ENCODE data around the gene ANXA7. TPM values are rescaled to one million over a fixed set of nuclear protein-coding genes. Genes with fewer than 3 reads are reported as not detected.
"Not testable (repeated sequence)": the region's sequence is repeated elsewhere in the genome, so short reads cannot be mapped to it uniquely, and the experiment has no call there.

ANXA7 gene
- total RNA-seq, 2 experiments from 2014 or later = 77.7 to 79.6 TPM

DNA sequence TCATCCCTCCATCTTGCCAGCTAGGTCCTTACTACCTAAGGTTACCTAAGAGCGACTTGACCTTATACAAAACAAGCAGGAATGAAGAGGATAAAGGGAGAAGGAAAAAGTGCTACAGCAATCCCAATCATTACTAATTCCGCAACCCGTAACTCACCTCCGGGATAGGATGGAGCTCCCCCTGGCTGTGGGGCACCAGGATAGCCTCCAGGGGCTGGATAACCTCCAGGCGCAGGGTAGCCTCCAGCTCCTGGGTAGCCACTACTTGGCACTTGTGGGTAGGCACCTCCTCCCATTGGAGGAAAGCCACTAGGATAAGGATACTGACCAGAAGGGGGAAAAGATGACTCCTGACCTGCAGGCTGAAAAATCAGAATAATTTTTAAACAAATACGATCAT is 15.8 kb downstream of the ANXA7 start:
- Histone ChIP-seq H3K27ac (ENCODE audit: low read depth in 1 of 2, low read length in 2 of 2) (no peak overlapping the region), H3K4me1 (ENCODE audit: insufficient read depth, low read length) (no peaks in the 10 kb centered on the region), H3K4me3 (ENCODE audit: low read length) (no peak overlapping the region), H3K9me3 (ENCODE audit: control insufficient read depth in 1 of 2, insufficient read depth in 1 of 2, low read length in 2 of 2) (no peaks in the 10 kb centered on the region), H3K36me3 (ENCODE audit: insufficient read depth, low read length) (peaks cover 47% of the 10 kb centered on the region), H3K27me3 (ENCODE audit: control insufficient read depth in 1 of 2, insufficient read depth in 2 of 2, low read length in 2 of 2) (no peaks in the 10 kb centered on the region)
- POLR2A ChIA-PET = no interaction called here
- H3K27ac Mint-ChIP-seq = no peak overlapping the region
- ATAC-seq (ENCODE audit: poor library complexity) (no peak), DNase-seq (no peak)
- TF ChIP-seq, protein P1, sequence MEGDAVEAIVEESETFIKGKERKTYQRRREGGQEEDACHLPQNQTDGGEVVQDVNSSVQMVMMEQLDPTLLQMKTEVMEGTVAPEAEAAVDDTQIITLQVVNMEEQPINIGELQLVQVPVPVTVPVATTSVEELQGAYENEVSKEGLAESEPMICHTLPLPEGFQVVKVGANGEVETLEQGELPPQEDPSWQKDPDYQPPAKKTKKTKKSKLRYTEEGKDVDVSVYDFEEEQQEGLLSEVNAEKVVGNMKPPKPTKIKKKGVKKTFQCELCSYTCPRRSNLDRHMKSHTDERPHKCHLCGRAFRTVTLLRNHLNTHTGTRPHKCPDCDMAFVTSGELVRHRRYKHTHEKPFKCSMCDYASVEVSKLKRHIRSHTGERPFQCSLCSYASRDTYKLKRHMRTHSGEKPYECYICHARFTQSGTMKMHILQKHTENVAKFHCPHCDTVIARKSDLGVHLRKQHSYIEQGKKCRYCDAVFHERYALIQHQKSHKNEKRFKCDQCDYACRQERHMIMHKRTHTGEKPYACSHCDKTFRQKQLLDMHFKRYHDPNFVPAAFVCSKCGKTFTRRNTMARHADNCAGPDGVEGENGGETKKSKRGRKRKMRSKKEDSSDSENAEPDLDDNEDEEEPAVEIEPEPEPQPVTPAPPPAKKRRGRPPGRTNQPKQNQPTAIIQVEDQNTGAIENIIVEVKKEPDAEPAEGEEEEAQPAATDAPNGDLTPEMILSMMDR (IDR thresholded peaks at IDR 0.05) = no peak
- no peaks in the 10 kb centered on the region for H3K4me1 Mint-ChIP-seq (ENCODE audit: low read depth)
- CTCF ChIA-PET = interaction anchor here (0.9 kb wide), 1 partner anchor 9 kb away, joined by 3 read pairs; no protein-coding TSS in a partner anchor
- intact Hi-C loops (cut with DNase I, micrococcal nuclease) = no loop called here
- peaks cover 76% of the 10 kb centered on the region for H3K36me3 Mint-ChIP-seq (ENCODE audit: low read depth)
- no peaks in the 10 kb centered on the region for H3K27me3 Mint-ChIP-seq
- no peak overlapping the region for H3K4me3 Mint-ChIP-seq
- H3K9me3 Mint-ChIP-seq = no peaks in the 10 kb centered on the region

GRCh38 chr10:73394325-73394724 is 19.5 kb downstream of the ANXA7 start:
- H3K9me3 ChIP-seq (ENCODE audit: control insufficient read depth in 1 of 2, insufficient read depth in 1 of 2, low read length in 2 of 2); ATAC-seq (ENCODE audit: poor library complexity); H3K4me1 Mint-ChIP-seq (ENCODE audit: low read depth); H3K9me3 Mint-ChIP-seq; intact Hi-C loops (cut with DNase I, micrococcal nuclease); H3K27ac ChIP-seq (ENCODE audit: low read depth in 1 of 2, low read length in 2 of 2); H3K27ac Mint-ChIP-seq; POLR2A ChIA-PET; H3K4me3 ChIP-seq (ENCODE audit: low read length); H3K27me3 Mint-ChIP-seq; DNase-seq; CTCF ChIA-PET; H3K4me1 ChIP-seq (ENCODE audit: insufficient read depth, low read length); H3K27me3 ChIP-seq (ENCODE audit: control insufficient read depth in 1 of 2, insufficient read depth in 2 of 2, low read length in 2 of 2); H3K4me3 Mint-ChIP-seq: not testable (repeated sequence)
- peaks cover 62% of the 10 kb centered on the region for H3K36me3 ChIP-seq (ENCODE audit: insufficient read depth, low read length)
- H3K36me3 Mint-ChIP-seq (ENCODE audit: low read depth) = peaks cover 99% of the 10 kb centered on the region

DNA sequence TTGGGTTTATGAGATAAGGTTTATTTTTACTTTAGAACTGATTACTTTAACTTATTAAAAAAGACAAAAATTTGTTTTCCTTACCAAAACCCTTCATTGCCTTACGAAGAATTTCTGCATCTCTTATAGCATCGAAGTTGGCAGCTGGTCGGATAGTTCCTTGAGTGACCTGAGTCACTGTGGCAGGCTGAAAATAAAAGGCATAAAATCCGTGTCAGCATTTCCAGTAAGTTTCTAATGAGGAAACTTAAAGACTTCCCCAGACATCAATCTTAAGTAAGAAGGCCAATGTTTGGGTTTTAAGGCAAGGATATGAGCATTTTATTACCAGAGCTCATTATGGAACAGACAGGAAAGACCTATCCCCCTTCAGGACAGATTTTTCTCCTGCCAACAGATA is 25.6 kb downstream of the ANXA7 start:
- ATAC-seq (ENCODE audit: poor library complexity) (no peak), DNase-seq (no peak)
- no peak overlapping the region for H3K27ac Mint-ChIP-seq
- ChIA-PET CTCF (no interaction called here), POLR2A (no interaction called here)
- H3K4me3 ChIP-seq (ENCODE audit: low read length) = no peak overlapping the region
- no peak overlapping the region for H3K4me3 Mint-ChIP-seq
- no peaks in the 10 kb centered on the region for H3K9me3 ChIP-seq (ENCODE audit: control insufficient read depth in 1 of 2, insufficient read depth in 1 of 2, low read length in 2 of 2)
- no peak overlapping the region for H3K27ac ChIP-seq (ENCODE audit: low read depth in 1 of 2, low read length in 2 of 2)
- peaks cover 74% of the 10 kb centered on the region for H3K36me3 ChIP-seq (ENCODE audit: insufficient read depth, low read length)
- no peaks in the 10 kb centered on the region for H3K27me3 Mint-ChIP-seq
- peaks cover 98% of the 10 kb centered on the region for H3K36me3 Mint-ChIP-seq (ENCODE audit: low read depth)
- no peaks in the 10 kb centered on the region for H3K4me1 Mint-ChIP-seq (ENCODE audit: low read depth)
- H3K4me1 ChIP-seq (ENCODE audit: insufficient read depth, low read length) = no peaks in the 10 kb centered on the region
- intact Hi-C loops (cut with DNase I, micrococcal nuclease) = no loop called here
- no peaks in the 10 kb centered on the region for H3K9me3 Mint-ChIP-seq
- no peaks in the 10 kb centered on the region for H3K27me3 ChIP-seq (ENCODE audit: control insufficient read depth in 1 of 2, insufficient read depth in 2 of 2, low read length in 2 of 2)
- TF ChIP-seq, protein P1 (IDR thresholded peaks at IDR 0.05) = no peak

- intact Hi-C loops (cut with DNase I, micrococcal nuclease) = no loop called here
- no peak overlapping the region for H3K4me3 ChIP-seq (ENCODE audit: low read length)
- Mint-ChIP-seq H3K27me3 (no peaks in the 10 kb centered on the region), H3K4me1 (ENCODE audit: low read depth) (no peaks in the 10 kb centered on the region), H3K4me3 (no peak overlapping the region), H3K36me3 (ENCODE audit: low read depth) (peaks cover 98% of the 10 kb centered on the region), H3K9me3 (no peaks in the 10 kb centered on the region), H3K27ac (no peak overlapping the region)
- H3K27me3 ChIP-seq (ENCODE audit: control insufficient read depth in 1 of 2, insufficient read depth in 2 of 2, low read length in 2 of 2) = no peaks in the 10 kb centered on the region
- H3K36me3 ChIP-seq (ENCODE audit: insufficient read depth, low read length) = peaks cover 85% of the 10 kb centered on the region
- H3K27ac ChIP-seq (ENCODE audit: low read depth in 1 of 2, low read length in 2 of 2) = no peak overlapping the region
- DNase-seq (no peak), ATAC-seq (ENCODE audit: poor library complexity) (no peak)
- ChIA-PET POLR2A (interaction anchor here (0.9 kb wide), 1 partner anchor 28 kb away, joined by 3 read pairs; the partner anchor contains the start of gene CFAP70), CTCF (no interaction called here)
- H3K4me1 ChIP-seq (ENCODE audit: insufficient read depth, low read length) = no peaks in the 10 kb centered on the region
- TF ChIP-seq, protein P1 (IDR thresholded peaks at IDR 0.05) = no peak
- no peaks in the 10 kb centered on the region for H3K9me3 ChIP-seq (ENCODE audit: control insufficient read depth in 1 of 2, insufficient read depth in 1 of 2, low read length in 2 of 2)
These were observed 27.3 kb downstream of the ANXA7 start for GRCh38 chr10:73386583-73386982.
